Lung (tissue), 12 donors: ENCODE results near the gene ZFAND3. TPM values are rescaled to one million over a fixed set of nuclear protein-coding genes. Genes with fewer than 3 reads are reported as not detected.
A peak's percentile ranks its signal among the peaks of the same experiment; 100 is the strongest.

Experiments
- ATAC-seq: fragments of 200-7000 bp; cut with Tn5 transposase; one replicate; pipeline ENCODE4 v1.9.1; 2020; ENCODE audit warnings: moderate number of reproducible peaks; ENCODE audit not compliant: insufficient read depth, low FRiP score
- DNase-seq, 3 donors: peaks; one replicate each; pipeline ENCODE4 v3.0.0-alpha.2; 2013 to 2017
- H3K27ac ChIP-seq, 2 donors: one replicate each; pipeline ENCODE4 v1.5.1; 2013; ENCODE audit warnings: mild to moderate bottlenecking in 2 of 2, moderate library complexity in 2 of 2, control low read depth in 1 of 2, inconsistent platforms in 1 of 2, low read depth in 1 of 2, low read length in 1 of 2
- H3K27me3 ChIP-seq, 3 donors: one replicate each; pipeline ENCODE4 v1.5.1; 2013; ENCODE audit warnings: low read length in 2 of 3; ENCODE audit not compliant: control insufficient read depth in 3 of 3, insufficient read depth in 3 of 3
- H3K36me3 ChIP-seq, 4 donors: one replicate each; pipeline ENCODE4 v1.5.1; 2013; ENCODE audit warnings: low read length in 4 of 4, mild to moderate bottlenecking in 1 of 4, moderate library complexity in 1 of 4; ENCODE audit not compliant: control insufficient read depth in 4 of 4, insufficient read depth in 4 of 4
- H3K4me1 ChIP-seq, 5 donors: one replicate each; pipeline ENCODE4 v1.5.1; 2013; ENCODE audit warnings: low read length in 5 of 5, mild to moderate bottlenecking in 2 of 5, moderate library complexity in 1 of 5; ENCODE audit not compliant: control insufficient read depth in 5 of 5, insufficient read depth in 5 of 5
- H3K4me3 ChIP-seq: one replicate; pipeline ENCODE4 v1.5.1; 2013; ENCODE audit warnings: mild to moderate bottlenecking, control low read depth, moderate library complexity
- H3K9ac ChIP-seq, 2 donors: one replicate each; pipeline ENCODE4 v1.5.1; 2013; ENCODE audit warnings: low read length in 2 of 2, control low read depth in 1 of 2; ENCODE audit not compliant: insufficient read depth in 1 of 2
- H3K9me3 ChIP-seq, 4 donors: one replicate each; pipeline ENCODE4 v1.5.1; 2013; ENCODE audit warnings: low read length in 3 of 4, mild to moderate bottlenecking in 1 of 4, moderate library complexity in 1 of 4; ENCODE audit not compliant: control insufficient read depth in 4 of 4, insufficient read depth in 3 of 4
- WGBS, 2 donors: extraction: QIAGEN DNeasy Blood & Tissue Kit; methylation state at CpG; one replicate each; pipeline ENCODE4 v1.1.7; 2013; 5-methylcytosine and 5-hydroxymethylcytosine counted together
- polyA plus RNA-seq, 2 donors: library from polyadenylated mRNA; stranded (reverse); fragments of 200-250 nt; gene quantifications; one replicate each; pipeline ENCODE4 v1.2.1, GENCODE V29; 2013
- total RNA-seq, 2 donors: library from RNA; depleted of rRNA in 1 of 2; stranded (reverse); fragments of >200 nt in 1 of 2; gene quantifications; one replicate each; pipeline ENCODE4 v1.2.1, GENCODE V29; 2014 to 2021
- TF ChIP-seq, protein P1 (sequence below): IDR thresholded peaks from 2 replicates; pipeline ENCODE4 v1.5.1; 2012; ENCODE audit warnings: mild to moderate bottlenecking; ENCODE audit errors: control extremely low read depth, extremely low read depth
- donor health status: control.
- donor health status: control.
- donor health status: Bipolar disorder and iron deficiency.
- donor health status: healthy.
- donor health status: DM: yes; HTN: yes; CAD: no.

The ZFAND3 gene
- total and polyA plus RNA-seq, 4 donors = 27.6 to 63.6 (median 51.3) TPM

DNA sequence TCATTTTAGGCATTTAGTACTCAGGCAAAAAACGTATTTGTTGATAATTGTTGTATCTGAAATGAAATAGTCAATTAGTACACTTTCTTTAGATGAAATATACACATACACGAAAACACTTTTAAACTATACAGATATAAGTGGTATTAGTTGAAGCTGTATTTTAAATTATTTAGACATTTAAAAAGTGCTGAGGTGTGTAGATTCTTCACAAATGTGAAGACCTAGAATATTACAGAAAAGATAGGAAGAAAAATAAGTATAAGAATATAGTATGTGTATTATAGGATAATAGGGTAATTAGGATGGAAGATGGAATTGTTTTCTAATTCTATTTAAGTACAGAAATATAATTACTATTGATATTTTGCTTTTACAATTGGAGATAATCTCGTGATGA is 4.6 kb downstream of the ZFAND3 start:
- no peak overlapping the region for H3K27ac ChIP-seq
- no peak overlapping the region for H3K4me3 ChIP-seq
- no peaks in the 10 kb centered on the region for H3K9me3 ChIP-seq
- DNase-seq (no peak), ATAC-seq (no peak)
- H3K36me3 ChIP-seq = no peaks in the 10 kb centered on the region
- no peak overlapping the region for H3K9ac ChIP-seq
- 90% methylated on average over 3 of the region's 3 CpGs for WGBS, 2 donors
- TF ChIP-seq, protein P1, sequence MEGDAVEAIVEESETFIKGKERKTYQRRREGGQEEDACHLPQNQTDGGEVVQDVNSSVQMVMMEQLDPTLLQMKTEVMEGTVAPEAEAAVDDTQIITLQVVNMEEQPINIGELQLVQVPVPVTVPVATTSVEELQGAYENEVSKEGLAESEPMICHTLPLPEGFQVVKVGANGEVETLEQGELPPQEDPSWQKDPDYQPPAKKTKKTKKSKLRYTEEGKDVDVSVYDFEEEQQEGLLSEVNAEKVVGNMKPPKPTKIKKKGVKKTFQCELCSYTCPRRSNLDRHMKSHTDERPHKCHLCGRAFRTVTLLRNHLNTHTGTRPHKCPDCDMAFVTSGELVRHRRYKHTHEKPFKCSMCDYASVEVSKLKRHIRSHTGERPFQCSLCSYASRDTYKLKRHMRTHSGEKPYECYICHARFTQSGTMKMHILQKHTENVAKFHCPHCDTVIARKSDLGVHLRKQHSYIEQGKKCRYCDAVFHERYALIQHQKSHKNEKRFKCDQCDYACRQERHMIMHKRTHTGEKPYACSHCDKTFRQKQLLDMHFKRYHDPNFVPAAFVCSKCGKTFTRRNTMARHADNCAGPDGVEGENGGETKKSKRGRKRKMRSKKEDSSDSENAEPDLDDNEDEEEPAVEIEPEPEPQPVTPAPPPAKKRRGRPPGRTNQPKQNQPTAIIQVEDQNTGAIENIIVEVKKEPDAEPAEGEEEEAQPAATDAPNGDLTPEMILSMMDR = no peak
- no peaks in the 10 kb centered on the region for H3K27me3 ChIP-seq
- peaks cover 16 to 40% (median 20%) of the 10 kb centered on the region in 5 donors for H3K4me1 ChIP-seq

DNA sequence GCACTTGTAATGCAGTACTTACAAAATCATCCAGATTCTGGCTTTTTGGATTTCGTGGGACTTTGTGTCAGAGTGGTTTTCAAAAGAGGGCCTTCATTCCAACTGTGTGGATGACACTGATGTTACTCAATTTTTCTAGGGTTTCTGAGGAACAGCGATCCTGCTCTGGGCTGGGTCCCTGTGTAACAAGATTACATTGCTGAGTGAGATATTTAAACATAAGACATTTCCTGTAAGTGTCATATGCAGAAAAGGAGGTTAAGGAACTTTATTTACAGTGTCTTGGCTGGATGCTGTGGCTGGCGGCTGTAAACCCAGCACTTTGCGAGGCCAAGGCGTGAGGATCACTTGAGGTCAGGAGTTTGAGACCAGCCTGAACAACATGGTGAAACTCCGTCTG is 6.7 kb downstream of the ZFAND3 start:
- ATAC-seq (no peak), DNase-seq (no peak)
- H3K4me1 ChIP-seq = peaks cover 17 to 48% (median 19%) of the 10 kb centered on the region in 5 donors
- no peaks in the 10 kb centered on the region for H3K27me3 ChIP-seq
- WGBS, 2 donors = 59 to 72% methylated on average over 6 of the region's 6 CpGs
- no peaks in the 10 kb centered on the region for H3K9me3 ChIP-seq
- no peak overlapping the region for H3K9ac ChIP-seq
- TF ChIP-seq, protein P1 = no peak
- no peaks in the 10 kb centered on the region for H3K36me3 ChIP-seq
- H3K4me3 ChIP-seq = no peak overlapping the region
- no peak overlapping the region for H3K27ac ChIP-seq

DNA sequence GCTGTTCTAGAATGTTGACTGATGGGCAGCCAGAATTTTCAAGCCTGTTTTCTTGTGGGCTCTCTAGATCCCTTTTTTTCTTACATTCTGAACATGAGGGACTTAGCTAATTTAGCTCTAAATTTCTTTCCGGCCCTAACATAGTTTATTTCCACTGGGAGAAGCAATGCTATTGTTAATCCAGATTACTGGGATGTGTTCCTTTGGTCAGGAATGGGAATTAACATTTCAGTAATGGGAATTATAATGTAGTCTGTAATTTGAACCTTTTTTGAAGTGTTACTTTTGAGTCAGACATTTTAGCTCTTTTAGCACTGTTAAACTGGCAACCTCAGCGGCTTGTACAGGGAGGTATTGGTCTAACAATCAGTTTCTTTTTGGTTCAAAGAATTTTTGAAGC is 7.5 kb downstream of the ZFAND3 start:
- Histone ChIP-seq H3K9me3 (no peaks in the 10 kb centered on the region), H3K4me1 (peaks cover 14 to 48% (median 16%) of the 10 kb centered on the region in 5 donors), H3K36me3 (no peaks in the 10 kb centered on the region), H3K27me3 (no peaks in the 10 kb centered on the region), H3K27ac (no peak overlapping the region), H3K9ac (no peak overlapping the region), H3K4me3 (no peak overlapping the region)
- ATAC-seq = no peak
- WGBS, 2 donors = 91 to 92% methylated on average over 2 of the region's 2 CpGs
- TF ChIP-seq, protein P1 = no peak
- no peak for DNase-seq

DNA sequence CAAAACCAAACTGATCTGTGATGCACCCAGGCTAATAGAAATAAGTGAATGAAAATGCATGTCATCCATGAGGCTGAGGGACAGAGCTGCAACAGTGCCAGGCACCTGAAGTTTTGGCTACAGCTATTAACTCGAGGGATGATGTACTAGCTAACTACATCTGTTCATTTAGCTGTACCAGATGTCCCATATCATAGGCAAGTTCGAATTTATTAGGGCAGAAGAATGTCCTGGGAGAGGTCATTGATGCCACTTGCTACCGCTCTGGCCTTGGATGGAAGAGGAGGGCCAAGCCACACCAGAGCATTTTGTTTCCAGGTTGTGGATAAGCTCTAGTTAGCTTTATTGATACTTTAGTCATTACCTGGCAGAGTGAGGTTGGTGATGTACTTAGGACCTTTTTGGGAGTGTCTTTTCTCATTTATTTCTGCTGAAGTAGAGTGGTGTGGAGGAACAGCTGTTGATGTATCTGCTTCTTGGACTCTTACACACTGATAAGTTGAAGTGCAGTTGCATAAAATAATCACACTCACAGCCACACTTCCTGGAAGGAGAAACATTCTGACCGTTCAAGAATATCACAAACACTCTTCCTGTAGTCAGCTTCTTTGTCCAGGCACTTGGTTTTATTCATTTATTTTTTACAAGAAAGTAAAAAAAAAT is 8.2 kb downstream of the ZFAND3 start:
- no peaks in the 10 kb centered on the region for H3K36me3 ChIP-seq
- H3K27ac ChIP-seq = no peak overlapping the region
- TF ChIP-seq, protein P1 = no peak
- no peaks in the 10 kb centered on the region for H3K9me3 ChIP-seq
- no peak overlapping the region for H3K4me3 ChIP-seq
- peaks cover 13 to 44% (median 14%) of the 10 kb centered on the region in 5 donors for H3K4me1 ChIP-seq
- WGBS, 2 donors = 51 to 62% methylated on average over 4 of the region's 4 CpGs
- no peak overlapping the region for H3K9ac ChIP-seq
- DNase-seq (peak in 2 of 3 donors; percentile 36 to 45), ATAC-seq (peak; percentile 24)
- no peaks in the 10 kb centered on the region for H3K27me3 ChIP-seq
